Measurements from ENCODE around the gene ZNF776.

Gene ZNF776

DNA sequence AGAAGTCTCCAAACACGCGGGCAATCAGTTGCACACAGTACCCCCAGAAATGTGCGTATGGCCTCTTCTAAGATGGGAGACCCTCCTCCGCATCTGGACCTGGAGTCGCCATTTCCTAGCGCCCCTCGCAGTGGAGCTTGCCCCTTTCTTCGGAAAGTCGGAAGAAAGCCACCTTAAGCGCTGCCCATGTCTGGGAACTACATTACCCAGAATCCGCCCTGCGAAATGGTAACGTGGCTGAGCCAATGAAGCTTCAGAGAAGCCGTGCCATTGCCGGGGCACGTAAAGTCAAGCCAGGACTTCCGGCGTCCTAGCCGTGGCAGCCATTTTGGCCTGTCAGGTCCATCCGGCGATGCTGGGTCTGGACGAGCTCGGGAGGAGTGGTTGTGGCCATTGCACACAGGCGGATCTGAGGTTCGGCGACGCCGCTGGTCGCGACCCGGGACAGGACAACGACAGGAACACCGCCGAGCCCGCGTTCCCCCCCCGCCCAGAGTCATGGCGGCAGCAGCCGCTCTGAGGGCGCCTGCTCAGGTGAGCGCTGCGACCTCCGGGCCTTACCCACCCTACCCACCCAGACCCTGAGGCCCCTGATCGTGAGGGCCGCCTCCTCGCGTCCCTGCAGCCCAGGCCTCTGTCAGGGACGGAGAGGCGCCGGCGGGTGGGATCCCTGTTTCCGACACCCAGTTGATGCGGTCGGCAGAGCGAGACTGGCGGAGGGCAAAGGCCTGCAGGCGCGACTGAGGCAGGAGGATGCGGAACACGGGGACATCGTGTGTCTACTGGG lies 22.9 kb downstream of the ZNF776 start, which contains the start of gene ZNF586:
TSS of gene ZNF586 (plus strand) at position 332 of the 787 bp plus-strand sequence. CDS start at position 499, 167 bp downstream.
- TF ChIP-seq, protein P1, sequence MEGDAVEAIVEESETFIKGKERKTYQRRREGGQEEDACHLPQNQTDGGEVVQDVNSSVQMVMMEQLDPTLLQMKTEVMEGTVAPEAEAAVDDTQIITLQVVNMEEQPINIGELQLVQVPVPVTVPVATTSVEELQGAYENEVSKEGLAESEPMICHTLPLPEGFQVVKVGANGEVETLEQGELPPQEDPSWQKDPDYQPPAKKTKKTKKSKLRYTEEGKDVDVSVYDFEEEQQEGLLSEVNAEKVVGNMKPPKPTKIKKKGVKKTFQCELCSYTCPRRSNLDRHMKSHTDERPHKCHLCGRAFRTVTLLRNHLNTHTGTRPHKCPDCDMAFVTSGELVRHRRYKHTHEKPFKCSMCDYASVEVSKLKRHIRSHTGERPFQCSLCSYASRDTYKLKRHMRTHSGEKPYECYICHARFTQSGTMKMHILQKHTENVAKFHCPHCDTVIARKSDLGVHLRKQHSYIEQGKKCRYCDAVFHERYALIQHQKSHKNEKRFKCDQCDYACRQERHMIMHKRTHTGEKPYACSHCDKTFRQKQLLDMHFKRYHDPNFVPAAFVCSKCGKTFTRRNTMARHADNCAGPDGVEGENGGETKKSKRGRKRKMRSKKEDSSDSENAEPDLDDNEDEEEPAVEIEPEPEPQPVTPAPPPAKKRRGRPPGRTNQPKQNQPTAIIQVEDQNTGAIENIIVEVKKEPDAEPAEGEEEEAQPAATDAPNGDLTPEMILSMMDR (conservative IDR thresholded peaks at IDR 0.05; ENCODE audit: low read depth, low read length) = no peak
- Histone ChIP-seq H3K79me2 (ENCODE audit: insufficient read depth, low read depth) (peaks cover 42% of the 10 kb centered on the region), H3K9ac (peak within 1 kb of the TSS; percentile 37; the same call in 1 of the 2 replicates), H3K36me3 (ENCODE audit: insufficient read depth) (peaks cover 6% of the 10 kb centered on the region; the same call in 1 of the 2 replicates), H3K27me3 (ENCODE audit: insufficient read depth, low read depth) (no peaks in the 10 kb centered on the region), H3K4me2 (peak within 1 kb of the TSS; percentile 65), H2AFZ (ENCODE audit: low read depth) (peak within 1 kb of the TSS; percentile 49; the same call in 1 of the 2 replicates), H3K4me3 (IDR thresholded peaks at IDR 0.05; ENCODE audit: insufficient read depth, low read depth, low read length) (no peak within 1 kb of the TSS), H4K20me1 (ENCODE audit: insufficient read depth) (no peaks in the 10 kb centered on the region), H3K27ac (peak within 1 kb of the TSS; percentile 43; the same call in 1 of the 2 replicates), H3K4me1 (ENCODE audit: low read depth, poor library complexity, severe bottlenecking) (peaks cover 2% of the 10 kb centered on the region)

DNA sequence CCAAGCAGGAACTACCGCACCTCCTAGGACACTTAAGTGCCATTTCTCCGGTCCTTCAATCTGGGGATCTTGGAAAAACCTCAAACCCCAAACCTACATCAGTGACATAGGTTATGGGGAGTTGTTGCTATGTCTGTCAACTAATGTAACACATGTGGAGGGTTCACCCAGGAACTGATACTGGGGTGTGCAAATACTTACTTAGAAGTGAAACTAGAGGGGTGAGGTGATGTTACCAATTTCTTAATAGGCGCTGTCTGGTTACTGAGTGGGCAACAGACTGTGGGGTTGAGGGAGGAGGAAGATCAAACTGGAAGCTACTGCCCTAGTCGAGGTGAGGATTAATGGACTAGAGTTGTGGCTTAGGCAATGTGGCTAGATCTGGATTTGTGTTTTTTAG lies 24.8 kb downstream of the ZNF776 start:
- Histone ChIP-seq H3K4me1 (ENCODE audit: low read depth, poor library complexity, severe bottlenecking) (peaks cover 16% of the 10 kb centered on the region), H3K9ac (no peak overlapping the region), H3K27me3 (ENCODE audit: insufficient read depth, low read depth) (no peaks in the 10 kb centered on the region), H3K4me3 (IDR thresholded peaks at IDR 0.05; ENCODE audit: insufficient read depth, low read depth, low read length) (no peak overlapping the region), H3K4me2 (no peak overlapping the region), H4K20me1 (ENCODE audit: insufficient read depth) (no peaks in the 10 kb centered on the region), H3K36me3 (ENCODE audit: insufficient read depth) (peaks cover 14% of the 10 kb centered on the region; the same call in 1 of the 2 replicates), H3K27ac (no peak overlapping the region), H2AFZ (ENCODE audit: low read depth) (no peak overlapping the region), H3K79me2 (ENCODE audit: insufficient read depth, low read depth) (peaks cover 53% of the 10 kb centered on the region)
- TF ChIP-seq, protein P1 (conservative IDR thresholded peaks at IDR 0.05; ENCODE audit: low read depth, low read length) = no peak

DNA sequence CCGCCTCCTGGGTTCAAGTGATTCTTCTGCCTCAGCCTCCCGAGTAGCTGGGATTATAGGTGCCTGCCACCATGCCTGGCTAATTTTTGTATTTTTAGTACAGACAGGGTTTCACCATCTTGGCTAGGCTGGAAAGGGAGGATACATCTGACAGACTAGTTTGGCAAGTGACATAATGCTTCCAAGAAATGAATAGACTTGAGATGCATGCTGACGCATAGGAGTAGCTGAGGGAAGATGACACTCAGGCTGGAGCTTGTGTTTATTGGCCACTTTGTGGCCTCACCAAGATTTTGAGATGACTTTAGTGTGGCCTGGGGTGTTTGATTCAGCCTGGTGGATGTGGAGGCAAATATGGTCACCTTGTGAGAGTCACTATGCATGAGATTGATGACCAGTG lies 26.9 kb downstream of the ZNF776 start:
- Histone ChIP-seq H3K4me2 (no peak overlapping the region), H3K9ac (no peak overlapping the region), H3K27ac (no peak overlapping the region), H3K79me2 (ENCODE audit: insufficient read depth, low read depth) (peaks cover 67% of the 10 kb centered on the region), H3K4me1 (ENCODE audit: low read depth, poor library complexity, severe bottlenecking) (peaks cover 16% of the 10 kb centered on the region), H3K36me3 (ENCODE audit: insufficient read depth) (peaks cover 21% of the 10 kb centered on the region; the same call in 1 of the 2 replicates), H2AFZ (ENCODE audit: low read depth) (no peak overlapping the region), H3K4me3 (IDR thresholded peaks at IDR 0.05; ENCODE audit: insufficient read depth, low read depth, low read length) (no peak overlapping the region), H4K20me1 (ENCODE audit: insufficient read depth) (no peaks in the 10 kb centered on the region), H3K27me3 (ENCODE audit: insufficient read depth, low read depth) (no peaks in the 10 kb centered on the region)
- TF ChIP-seq, protein P1 (conservative IDR thresholded peaks at IDR 0.05; ENCODE audit: low read depth, low read length) = no peak

DNA sequence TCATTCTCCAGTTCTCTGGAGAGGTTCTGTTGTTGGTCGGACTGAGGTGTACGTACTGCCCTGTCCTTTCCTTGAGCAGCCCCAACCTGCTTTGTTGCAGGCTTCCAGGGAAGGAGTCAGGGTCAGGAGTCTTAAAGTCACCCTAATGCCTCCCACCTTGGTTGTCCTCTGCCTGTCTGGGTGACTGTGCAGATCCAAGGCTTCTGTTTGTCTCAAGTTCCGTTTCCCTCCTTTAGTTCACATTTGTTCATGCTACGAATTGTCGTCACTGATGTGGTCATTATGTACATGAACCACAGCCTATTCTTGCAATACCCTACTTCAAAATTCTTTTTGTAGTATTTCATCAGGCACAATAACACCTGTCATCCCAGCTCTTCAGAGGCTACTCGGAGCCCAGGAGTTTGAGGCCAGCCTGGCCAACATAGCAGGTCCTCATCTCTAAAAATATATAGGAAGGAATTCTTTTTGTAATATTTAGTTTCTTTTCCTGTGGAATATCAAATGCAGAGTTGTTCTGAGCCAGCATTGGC lies 30.2 kb downstream of the ZNF776 start:
- Histone ChIP-seq H3K36me3 (ENCODE audit: insufficient read depth) (peaks cover 30% of the 10 kb centered on the region; the same call in 1 of the 2 replicates), H4K20me1 (ENCODE audit: insufficient read depth) (no peaks in the 10 kb centered on the region)

More for the DNA sequence above, 30.2 kb downstream of the ZNF776 start:
- Histone ChIP-seq H3K4me1 (ENCODE audit: low read depth, poor library complexity, severe bottlenecking) (peaks cover 16% of the 10 kb centered on the region), H3K27ac (no peak overlapping the region), H2AFZ (ENCODE audit: low read depth) (no peak overlapping the region), H3K9ac (no peak overlapping the region), H3K4me2 (no peak overlapping the region), H3K4me3 (IDR thresholded peaks at IDR 0.05; ENCODE audit: insufficient read depth, low read depth, low read length) (no peak overlapping the region), H3K27me3 (ENCODE audit: insufficient read depth, low read depth) (no peaks in the 10 kb centered on the region), H3K79me2 (ENCODE audit: insufficient read depth, low read depth) (peaks cover 51% of the 10 kb centered on the region; the same call in 1 of the 2 replicates)
- TF ChIP-seq, protein P1 (conservative IDR thresholded peaks at IDR 0.05; ENCODE audit: low read depth, low read length) = no peak
